ENCODE measurements around the gene ITFG1. TPM values are rescaled to one million over a fixed set of nuclear protein-coding genes. Genes with fewer than 3 reads are reported as not detected.

The ITFG1 gene
- total and polyA plus RNA-seq, 11 donors = 13.0 to 102 (median 70.1) TPM

- 74 to 84% (median 79%) methylated on average over 3 of the region's 3 CpGs for WGBS, 4 donors
- ATAC-seq = no peak
These were observed 213.2 kb downstream of the ITFG1 start for GRCh38 chr16:47247690-47248089.

GRCh38 chr16:47244206-47244605 is 216.7 kb downstream of the ITFG1 start:
- Histone ChIP-seq H3K27me3 (no peaks in the 10 kb centered on the region), H3K27ac (no peak overlapping the region), H3K9me3 (no peaks in the 10 kb centered on the region), H3K4me3 (no peak overlapping the region), H3K4me1 (no peaks in the 10 kb centered on the region), H3K36me3 (peaks cover 0 to 7% (median 0%) of the 10 kb centered on the region in 9 donors)
- TF ChIP-seq, protein P1, sequence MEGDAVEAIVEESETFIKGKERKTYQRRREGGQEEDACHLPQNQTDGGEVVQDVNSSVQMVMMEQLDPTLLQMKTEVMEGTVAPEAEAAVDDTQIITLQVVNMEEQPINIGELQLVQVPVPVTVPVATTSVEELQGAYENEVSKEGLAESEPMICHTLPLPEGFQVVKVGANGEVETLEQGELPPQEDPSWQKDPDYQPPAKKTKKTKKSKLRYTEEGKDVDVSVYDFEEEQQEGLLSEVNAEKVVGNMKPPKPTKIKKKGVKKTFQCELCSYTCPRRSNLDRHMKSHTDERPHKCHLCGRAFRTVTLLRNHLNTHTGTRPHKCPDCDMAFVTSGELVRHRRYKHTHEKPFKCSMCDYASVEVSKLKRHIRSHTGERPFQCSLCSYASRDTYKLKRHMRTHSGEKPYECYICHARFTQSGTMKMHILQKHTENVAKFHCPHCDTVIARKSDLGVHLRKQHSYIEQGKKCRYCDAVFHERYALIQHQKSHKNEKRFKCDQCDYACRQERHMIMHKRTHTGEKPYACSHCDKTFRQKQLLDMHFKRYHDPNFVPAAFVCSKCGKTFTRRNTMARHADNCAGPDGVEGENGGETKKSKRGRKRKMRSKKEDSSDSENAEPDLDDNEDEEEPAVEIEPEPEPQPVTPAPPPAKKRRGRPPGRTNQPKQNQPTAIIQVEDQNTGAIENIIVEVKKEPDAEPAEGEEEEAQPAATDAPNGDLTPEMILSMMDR (IDR thresholded peaks at IDR 0.05) = no peak
- TF ChIP-seq POLR2A (IDR thresholded peaks at IDR 0.05) = no peak
- DNase-seq = no peak
- WGBS, 4 donors = 75 to 88% (median 87%) methylated on average over 4 of the region's 4 CpGs
- intact Hi-C loops (cut with DNase I) = no loop called here
- ATAC-seq = no peak

More at GRCh38 chr16:47247690-47248089, 213.2 kb downstream of the ITFG1 start:
- Histone ChIP-seq H3K27ac (no peak overlapping the region), H3K4me1 (no peaks in the 10 kb centered on the region), H3K9me3 (no peaks in the 10 kb centered on the region), H3K27me3 (no peaks in the 10 kb centered on the region), H3K36me3 (peaks cover 0 to 7% (median 0%) of the 10 kb centered on the region in 9 donors), H3K4me3 (no peak overlapping the region)
- TF ChIP-seq POLR2A (IDR thresholded peaks at IDR 0.05) = no peak
- TF ChIP-seq, protein P1 (IDR thresholded peaks at IDR 0.05) = no peak
- intact Hi-C loops (cut with DNase I) = no loop called here
- DNase-seq = no peak

DNA sequence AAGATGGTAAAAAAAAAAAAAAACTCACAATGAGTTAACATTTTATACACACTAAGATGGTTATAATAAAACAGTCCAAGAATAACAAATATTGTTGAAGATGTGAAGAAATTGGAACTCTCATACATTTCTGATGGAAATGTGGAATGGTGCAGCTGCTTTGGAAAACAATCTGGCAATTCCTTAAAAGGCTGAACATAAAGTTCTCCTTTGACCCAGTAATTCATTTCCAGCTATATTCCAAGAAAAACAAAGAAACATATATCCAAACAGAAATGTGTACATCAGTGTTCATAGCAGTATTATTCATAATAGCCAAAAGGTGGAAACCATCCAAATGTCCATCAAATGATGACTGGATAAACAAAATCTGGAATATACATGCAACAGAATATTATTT is 219.8 kb downstream of the ITFG1 start:
- DNase-seq (no peak), ATAC-seq (no peak)
- TF ChIP-seq, protein P1 (IDR thresholded peaks at IDR 0.05) = no peak
- TF ChIP-seq POLR2A (IDR thresholded peaks at IDR 0.05) = no peak
- Histone ChIP-seq H3K4me1 (no peaks in the 10 kb centered on the region), H3K36me3 (peaks cover 0 to 14% (median 8%) of the 10 kb centered on the region in 9 donors), H3K9me3 (no peaks in the 10 kb centered on the region), H3K27me3 (no peaks in the 10 kb centered on the region), H3K4me3 (no peak overlapping the region), H3K27ac (no peak overlapping the region)
- intact Hi-C loops (cut with DNase I) = no loop called here

GRCh38 chr16:47236716-47237115 is 224.1 kb downstream of the ITFG1 start:
- DNase-seq (no peak), ATAC-seq (no peak)
- TF ChIP-seq, protein P1 (IDR thresholded peaks at IDR 0.05) = no peak
- TF ChIP-seq POLR2A (IDR thresholded peaks at IDR 0.05) = no peak
- H3K27ac ChIP-seq = no peak overlapping the region
- intact Hi-C loops (cut with DNase I) = no loop called here
- peaks cover 0 to 29% (median 8%) of the 10 kb centered on the region in 9 donors for H3K36me3 ChIP-seq
- H3K9me3 ChIP-seq = no peaks in the 10 kb centered on the region
- H3K4me1 ChIP-seq = no peaks in the 10 kb centered on the region
- no peak overlapping the region for H3K4me3 ChIP-seq
- no peaks in the 10 kb centered on the region for H3K27me3 ChIP-seq
- WGBS, 4 donors = 75 to 92% (median 80%) methylated on average over 5 to 6 of the region's 6 CpGs

All from heart left ventricle (tissue), 16 donors.